Germinal center (tissue), 1 donor: ENCODE data around the gene KCTD16.
A peak's percentile ranks its signal among the peaks of the same experiment; 100 is the strongest.

ENCODE experiments used
- DNase-seq: peaks from one replicate; pipeline ENCODE4 v3.0.0; 2012; ENCODE audit warnings: mixed read lengths, low spot score

Gene KCTD16

GRCh38 chr5:144170276-144171024, at the start of gene KCTD16, which contains the start of gene YIPF5:
Gene KCTD16, plus strand, starts transcription at chr5:144170873.
Gene YIPF5, minus strand, starts transcription at chr5:144170659. Its CDS starts 704 bp downstream, at chr5:144169955.
- peak; percentile 97 for DNase-seq

- no peak for DNase-seq
Observed at GRCh38 chr5:144121577-144121976, 49.1 kb upstream of the KCTD16 start.

GRCh38 chr5:144122081-144122480, 48.6 kb upstream of the KCTD16 start:
- no peak for DNase-seq

- no peak for DNase-seq
Observed at GRCh38 chr5:144122641-144123040, 48.0 kb upstream of the KCTD16 start.

- DNase-seq = no peak
Observed at GRCh38 chr5:144125163-144125726, 45.4 kb upstream of the KCTD16 start.

- no peak for DNase-seq
Observed at GRCh38 chr5:144126707-144127106, 44.0 kb upstream of the KCTD16 start.

GRCh38 chr5:144128844-144129243, 41.8 kb upstream of the KCTD16 start:
- DNase-seq = no peak

- DNase-seq = no peak
Observed at GRCh38 chr5:144130306-144130705, 40.4 kb upstream of the KCTD16 start.

GRCh38 chr5:144131261-144131660, 39.4 kb upstream of the KCTD16 start:
- DNase-seq = no peak

GRCh38 chr5:144133050-144133633, 37.5 kb upstream of the KCTD16 start:
- DNase-seq = no peak

- DNase-seq = no peak
Observed at GRCh38 chr5:144134194-144134826, 36.4 kb upstream of the KCTD16 start.

GRCh38 chr5:144135113-144135762, 35.4 kb upstream of the KCTD16 start:
- no peak for DNase-seq

- no peak for DNase-seq
Observed at GRCh38 chr5:144139586-144139985, 31.1 kb upstream of the KCTD16 start.

- DNase-seq = no peak
Observed at GRCh38 chr5:144141585-144141984, 29.1 kb upstream of the KCTD16 start.

GRCh38 chr5:144142139-144142823, 28.4 kb upstream of the KCTD16 start:
- DNase-seq = peak; percentile 50

- no peak for DNase-seq
Observed at GRCh38 chr5:144142824-144143162, 27.9 kb upstream of the KCTD16 start.

- no peak for DNase-seq
Observed at GRCh38 chr5:144143625-144144024, 27.0 kb upstream of the KCTD16 start.

GRCh38 chr5:144144956-144145751, 25.5 kb upstream of the KCTD16 start:
- no peak for DNase-seq

GRCh38 chr5:144151026-144151425, 19.6 kb upstream of the KCTD16 start:
- DNase-seq = no peak

- DNase-seq = no peak
Observed at GRCh38 chr5:144156767-144157171, 13.9 kb upstream of the KCTD16 start.

- no peak for DNase-seq
Observed at GRCh38 chr5:144162686-144163085, 8.0 kb upstream of the KCTD16 start.
